Left colon (tissue), 2 donors: ENCODE measurements around the gene ZEB2. TPM values are rescaled to one million over a fixed set of nuclear protein-coding genes. Genes with fewer than 3 reads are reported as not detected.
"Not testable (repeated sequence)": the region's sequence is repeated elsewhere in the genome, so short reads cannot be mapped to it uniquely, and the experiment has no call there.

ENCODE experiments used
- ATAC-seq: fragments of 200-7000 bp; cut with Tn5 transposase; one replicate; pipeline ENCODE4 v1.9.1; 2020; ENCODE audit warnings: mild to moderate bottlenecking, moderate library complexity
- DNase-seq, 2 donors: peaks; one replicate each; pipeline ENCODE4 v3.0.0-alpha.2; 2020
- intact Hi-C, 2 donors: fragments of 100-400 bp; cut with DNase I in 1 of 2; cut with micrococcal nuclease in 1 of 2; formaldehyde crosslinking; loops; one replicate each; pipeline versions ENCODE4 v1.11.2 to v1.14.0; 2022; cut with DNase I, micrococcal nuclease
- total RNA-seq, 2 donors: library from RNA; stranded (reverse); fragmentation: NEBNext Ultra II Directional; extraction: Animal tissue kit (Norgen Biotek cat#: 25700); gene quantifications; one replicate each; pipeline ENCODE4 v1.2.1, GENCODE V29; 2021
- donor health status: DM: no; HTN: no; CAD: no.
- donor health status: DM: yes; HTN: yes; CAD: no.

The ZEB2 gene
- total RNA-seq, 2 donors from 2014 or later = 15.4 to 41.1 TPM

DNA sequence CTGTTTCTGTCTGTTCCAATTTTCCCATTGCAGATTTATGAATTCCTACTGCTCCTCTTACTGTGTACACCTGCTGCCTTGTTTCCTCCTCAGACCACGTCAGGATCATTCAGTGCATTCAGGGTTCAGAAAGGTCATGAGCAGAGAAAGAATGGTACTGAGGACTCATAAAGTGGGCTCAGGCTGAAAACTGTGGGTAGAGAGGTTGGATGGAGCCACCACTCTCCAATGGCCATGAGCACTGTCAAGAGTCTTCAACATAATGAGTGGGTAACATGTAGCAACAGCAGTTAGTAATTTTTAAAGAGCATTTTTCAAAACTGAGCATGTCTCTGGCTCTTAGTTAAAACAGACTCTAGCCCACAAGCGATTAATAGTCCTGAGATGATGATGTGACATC is 138.2 kb downstream of the ZEB2 start:
- intact Hi-C loops = no loop called here
- no peak for ATAC-seq
- DNase-seq = no peak

GRCh38 chr2:144379851-144380311 is 140.0 kb downstream of the ZEB2 start:
- intact Hi-C loops = no loop called here
- DNase-seq = no peak
- ATAC-seq = no peak

DNA sequence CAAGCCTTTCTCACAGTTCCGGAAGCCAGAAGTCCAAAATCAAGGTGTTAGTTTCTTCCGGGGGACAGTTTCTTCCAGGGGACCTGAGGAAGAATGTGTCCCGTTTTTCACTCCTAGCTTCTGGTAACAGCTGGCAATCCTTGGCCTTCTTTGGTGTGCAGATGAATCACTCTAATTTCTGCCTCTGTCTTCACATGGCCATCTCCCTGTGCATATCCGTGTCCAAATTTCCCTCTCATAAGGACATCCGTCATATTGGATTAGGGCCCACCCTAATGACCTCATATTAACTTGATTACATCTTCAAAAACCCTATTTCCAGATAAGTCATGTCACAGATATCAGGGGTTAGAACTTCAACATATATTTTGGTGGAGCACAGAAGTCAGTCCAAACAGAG is 141.4 kb downstream of the ZEB2 start:
- intact Hi-C loops = no loop called here
- ATAC-seq (no peak), DNase-seq (no peak)

- no peak for DNase-seq
- intact Hi-C loops = no loop called here
- no peak for ATAC-seq
Observed at GRCh38 chr2:144377914-144378313, 142.0 kb downstream of the ZEB2 start.

- no peak for ATAC-seq
- intact Hi-C loops = no loop called here
Observed at GRCh38 chr2:144376926-144377325, 143.0 kb downstream of the ZEB2 start.

GRCh38 chr2:144376460-144376859 is 143.5 kb downstream of the ZEB2 start:
- ATAC-seq (no peak), DNase-seq (no peak)
- intact Hi-C loops = no loop called here

More at GRCh38 chr2:144376926-144377325, 143.0 kb downstream of the ZEB2 start:
- DNase-seq = no peak

- ATAC-seq = no peak
- intact Hi-C loops = no loop called here
- no peak for DNase-seq
Observed at GRCh38 chr2:144374163-144374661, 145.7 kb downstream of the ZEB2 start.

GRCh38 chr2:144372410-144373080 is 147.4 kb downstream of the ZEB2 start:
- DNase-seq = no peak
- intact Hi-C loops = no loop called here
- no peak for ATAC-seq

DNA sequence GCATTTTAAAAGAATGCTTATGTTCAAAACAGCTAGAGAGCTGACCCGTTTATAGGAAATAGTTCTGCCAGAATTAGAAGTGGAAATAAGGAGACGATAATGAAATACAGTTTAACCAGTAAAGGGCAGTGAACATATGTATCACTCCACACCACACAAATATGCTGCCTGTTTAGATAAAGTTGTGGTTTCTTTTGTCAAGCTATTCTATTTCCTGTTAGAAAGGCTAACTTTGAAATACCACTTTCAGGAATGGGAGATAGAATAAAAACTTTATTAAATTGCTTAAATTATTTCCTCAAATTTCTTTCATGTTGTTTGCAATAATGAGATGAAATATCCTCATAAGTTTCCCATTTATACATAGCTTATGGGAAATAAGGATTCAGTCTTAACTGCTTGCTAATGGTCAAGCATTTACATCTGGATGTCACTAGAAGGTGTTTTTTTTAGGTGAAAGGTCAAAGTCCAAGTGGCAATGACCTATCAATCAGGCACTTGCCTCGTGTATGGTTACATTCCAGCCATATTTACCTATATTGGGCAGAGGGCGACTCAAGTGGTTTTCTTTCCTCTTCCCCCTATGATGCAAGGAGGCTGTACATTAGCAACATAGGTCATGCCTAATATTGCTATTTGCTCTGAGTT is 148.9 kb downstream of the ZEB2 start:
- intact Hi-C loops = no loop called here
- ATAC-seq (no peak), DNase-seq (no peak)

- DNase-seq (no peak), ATAC-seq (no peak)
- intact Hi-C loops = no loop called here
Observed at GRCh38 chr2:144369416-144369815, 150.5 kb downstream of the ZEB2 start.

GRCh38 chr2:144366825-144367429 is 153.0 kb downstream of the ZEB2 start:
- DNase-seq = no peak
- intact Hi-C loops = no loop called here
- ATAC-seq = peak; percentile 61

GRCh38 chr2:144364944-144365738 is 154.8 kb downstream of the ZEB2 start:
- no peak for ATAC-seq
- intact Hi-C loops = no loop called here
- no peak for DNase-seq

DNA sequence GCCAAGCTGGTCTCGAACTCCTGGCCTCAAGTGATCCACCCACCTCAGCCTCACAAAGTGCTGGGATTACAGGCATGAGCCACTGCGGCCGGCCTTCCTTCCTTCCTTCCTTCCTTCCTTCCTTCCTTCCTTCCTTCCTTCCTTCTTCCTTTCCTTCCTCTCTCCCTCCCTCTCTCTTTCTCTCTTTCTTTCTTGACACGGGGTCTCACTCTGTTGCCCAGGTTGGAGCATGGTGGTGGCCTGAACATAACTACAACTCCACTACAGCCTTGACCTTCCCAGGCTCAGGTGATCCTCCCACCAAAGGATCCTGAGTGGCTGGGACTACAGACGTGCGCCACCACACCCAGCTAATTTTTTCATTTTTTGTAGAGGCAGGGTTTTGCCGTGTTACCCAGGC is 155.7 kb downstream of the ZEB2 start:
- DNase-seq, ATAC-seq, intact Hi-C loops: not testable (repeated sequence)

DNA sequence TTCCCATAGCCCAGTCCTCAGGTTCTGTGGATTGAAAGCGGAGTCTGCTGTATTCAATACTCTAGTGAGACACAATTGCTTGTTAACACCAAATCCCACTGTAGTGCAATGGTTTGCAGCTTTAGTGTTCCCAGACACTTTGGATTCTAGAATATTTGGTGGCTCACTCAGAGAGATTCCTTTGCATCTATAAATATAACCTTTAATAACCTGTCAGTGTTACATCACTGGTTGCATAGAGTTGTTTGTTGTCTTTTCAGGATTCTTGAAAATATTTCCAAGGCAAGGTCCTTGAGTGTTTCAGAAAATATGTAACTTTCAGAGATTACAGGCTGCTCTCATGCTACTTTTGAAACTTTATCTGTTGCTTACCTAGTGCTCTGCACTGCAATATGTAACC is 157.5 kb downstream of the ZEB2 start:
- ATAC-seq (no peak), DNase-seq (no peak)
- intact Hi-C loops = no loop called here

DNA sequence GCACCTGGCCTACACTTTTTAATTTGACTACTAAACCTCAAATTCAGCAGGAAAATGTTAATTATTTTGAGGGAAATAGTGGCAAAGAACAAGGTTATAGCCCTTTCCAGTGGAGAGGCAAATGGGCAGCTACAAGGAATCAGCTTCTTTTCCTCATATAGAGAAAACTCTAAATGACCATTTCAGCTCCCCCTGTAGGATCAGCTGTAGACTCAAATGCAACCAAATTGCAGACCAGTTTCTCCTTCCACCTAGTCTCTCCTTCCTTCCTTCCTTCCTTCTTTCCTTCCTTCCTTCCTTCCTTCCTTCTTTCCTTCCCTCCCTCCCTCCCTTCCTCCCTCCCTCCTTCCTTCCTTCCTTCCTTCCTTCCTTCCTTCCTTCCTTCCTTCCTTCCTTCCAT is 158.2 kb downstream of the ZEB2 start:
- intact Hi-C loops = no loop called here
- DNase-seq (no peak), ATAC-seq (no peak)

- no peak for DNase-seq
- intact Hi-C loops = no loop called here
- ATAC-seq = no peak
Observed at GRCh38 chr2:144359684-144360083, 160.2 kb downstream of the ZEB2 start.

DNA sequence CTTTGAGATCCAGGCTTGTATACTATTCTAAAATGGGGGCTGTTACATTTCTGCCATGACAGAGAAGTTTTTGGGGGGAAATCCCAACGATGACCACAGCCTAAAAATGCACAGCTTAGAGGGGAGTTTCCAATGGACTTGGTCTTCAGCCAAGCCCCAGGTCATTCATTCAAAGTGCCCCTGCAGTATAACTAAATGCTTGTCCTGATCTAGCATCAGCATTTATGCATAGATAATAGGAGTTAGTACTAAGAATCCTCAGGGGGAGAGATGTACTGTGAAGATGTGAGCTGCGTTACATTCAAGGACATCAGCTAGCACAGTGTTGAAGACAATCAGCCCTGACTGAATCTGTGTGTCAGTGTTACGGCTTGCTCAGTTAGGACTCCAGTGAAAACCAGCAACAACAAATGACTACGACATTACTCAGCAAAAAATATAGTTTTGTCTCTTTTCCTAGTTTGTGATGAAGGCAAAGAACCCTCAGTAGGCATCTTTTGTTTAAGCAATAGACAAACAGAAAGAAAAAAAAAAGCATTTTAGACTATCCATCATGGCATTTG is 160.9 kb downstream of the ZEB2 start:
- intact Hi-C loops = no loop called here
- DNase-seq (no peak), ATAC-seq (no peak)

DNA sequence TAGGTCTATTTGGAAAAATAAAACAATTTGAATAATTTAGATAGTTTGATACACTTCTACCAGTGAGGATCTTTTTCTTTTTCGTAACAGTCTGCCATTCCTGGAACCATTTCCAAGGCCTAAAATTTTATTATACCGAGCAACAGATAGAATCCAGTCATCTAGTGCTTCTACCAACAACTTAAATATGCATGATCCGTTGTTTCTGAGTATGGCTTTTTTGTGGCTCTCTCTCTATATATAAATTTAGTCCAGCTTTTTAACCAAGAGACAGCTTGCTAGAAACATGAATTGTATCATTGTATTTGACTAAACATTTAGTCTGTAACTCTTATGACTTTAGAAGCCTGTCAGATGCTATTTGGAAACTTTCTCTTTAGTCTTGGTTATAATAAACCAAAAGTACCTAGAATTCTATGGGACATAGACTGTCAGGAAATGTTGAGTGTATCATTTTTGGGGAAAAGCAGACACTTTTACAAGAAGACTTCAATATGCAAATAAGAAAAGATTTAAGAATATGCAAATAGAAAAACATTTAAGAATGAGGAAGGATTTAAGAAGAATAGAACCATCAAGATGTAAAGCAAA is 161.4 kb downstream of the ZEB2 start:
- intact Hi-C loops = no loop called here
- ATAC-seq (no peak), DNase-seq (no peak)
